Smooth muscle cell (in vitro differentiated cells): ENCODE data around the gene TMEM178B. TPM values are rescaled to one million over a fixed set of nuclear protein-coding genes. Genes with fewer than 3 reads are reported as not detected.

Source experiments
- DNase-seq: peaks from one replicate; lab custom pipeline; 2025; ENCODE audit not compliant: unreplicated experiment; lab: John Stamatoyannopoulos, UW
- H2AFZ ChIP-seq: fragments of 200-600 bp; sonication (generic); 2 replicates; pipeline ENCODE4 v1.6.0; 2016; ENCODE audit warnings: antibody characterized with exemption, low read depth, mild to moderate bottlenecking
- H3F3A ChIP-seq: fragments of 200-600 bp; sonication (generic); 2 replicates; pipeline ENCODE4 v1.6.0; 2017; ENCODE audit warnings: antibody characterized with exemption, low read depth
- H3K27ac ChIP-seq: fragments of 200-600 bp; sonication (generic); 2 replicates; pipeline ENCODE4 v1.5.1; 2016; ENCODE audit warnings: low read depth, mild to moderate bottlenecking
- H3K27me3 ChIP-seq: fragments of 200-600 bp; sonication (generic); 2 replicates; pipeline ENCODE4 v1.6.1; 2016; ENCODE audit warnings: low read depth, mild to moderate bottlenecking
- H3K36me3 ChIP-seq: fragments of 200-600 bp; sonication (generic); 2 replicates; pipeline ENCODE4 v1.5.1; 2016; ENCODE audit warnings: low read depth
- H3K4me1 ChIP-seq: fragments of 200-600 bp; sonication (generic); 2 replicates; pipeline ENCODE4 v1.5.1; 2016; ENCODE audit warnings: low read depth
- H3K4me2 ChIP-seq: fragments of 200-600 bp; sonication (generic); 2 replicates; pipeline ENCODE4 v1.6.0; 2016; ENCODE audit warnings: mild to moderate bottlenecking
- H3K4me3 ChIP-seq: fragments of 200-600 bp; sonication (generic); 2 replicates; pipeline ENCODE4 v1.5.1; 2016; ENCODE audit warnings: mild to moderate bottlenecking
- H3K79me2 ChIP-seq: fragments of 200-600 bp; sonication (generic); 2 replicates; pipeline ENCODE4 v1.6.0; 2016; ENCODE audit warnings: low read depth, mild to moderate bottlenecking
- H3K9ac ChIP-seq: fragments of 200-600 bp; sonication (generic); 2 replicates; pipeline ENCODE4 v1.6.0; 2016; ENCODE audit warnings: low read depth
- H3K9me3 ChIP-seq: fragments of 200-600 bp; sonication (generic); replicated peaks from 2 replicates; pipeline ENCODE4 v1.5.1; 2016; ENCODE audit warnings: low read depth
- H4K20me1 ChIP-seq: fragments of 200-600 bp; sonication (generic); 2 replicates; pipeline ENCODE4 v1.6.0; 2016; ENCODE audit warnings: low read depth
- whole genome bisulfite sequencing: methylation state at CpG from one replicate; pipeline ENCODE4 v1.1.7; 2016; ENCODE audit warnings: low lambda C conversion rate; 5-methylcytosine and 5-hydroxymethylcytosine counted together
- polyA plus RNA-seq: library from polyadenylated mRNA; unstranded; fragments of >200 nt; fragmentation: Nextera tagmentation; extraction: Ambion mirVana; gene quantifications from 2 replicates; pipeline ENCODE4 v1.2.1, GENCODE V29; 2016
- total RNA-seq: library from RNA; depleted of rRNA; stranded (reverse); fragments of >200 nt; gene quantifications from 2 replicates; pipeline ENCODE4 v1.2.3, GENCODE V29; 2014
- TF ChIP-seq, protein P1 (sequence below): fragments of 200-600 bp; sonication (generic); IDR thresholded peaks from 2 replicates; pipeline ENCODE4 v1.5.1; 2017; ENCODE audit warnings: borderline replicate concordance, mild to moderate bottlenecking, antibody characterized with exemption; ENCODE audit not compliant: insufficient read depth, poor library complexity, severe bottlenecking

The TMEM178B gene
- total and polyA plus RNA-seq, 2 experiments from 2014 or later = 0.72 TPM; not detected in 1

DNA sequence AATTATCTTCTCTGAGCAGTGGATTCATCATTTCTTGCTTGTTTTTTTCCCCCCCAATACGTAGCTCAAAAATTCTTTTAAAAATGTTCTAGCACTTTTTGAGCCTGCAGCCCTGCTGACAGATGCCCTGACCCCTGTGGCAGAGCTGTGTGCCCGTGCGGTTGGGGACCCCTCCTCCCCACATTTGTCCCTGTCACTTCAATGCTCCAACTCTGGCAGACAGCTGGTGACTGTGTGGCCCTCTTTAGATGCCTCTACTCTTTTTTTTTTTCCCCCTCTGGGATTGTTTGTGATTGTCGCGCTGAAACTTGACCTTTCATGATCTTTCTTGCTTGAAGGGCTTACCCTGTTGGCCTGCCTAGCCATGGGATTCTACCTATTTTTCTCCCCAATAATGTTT is 214.1 kb downstream of the TMEM178B start:
- H3K27ac ChIP-seq = no peak overlapping the region
- no peaks in the 10 kb centered on the region for H3K79me2 ChIP-seq
- H3K4me3 ChIP-seq = no peak overlapping the region
- no peaks in the 10 kb centered on the region for H4K20me1 ChIP-seq
- H3K9ac ChIP-seq = no peak overlapping the region
- 82% methylated on average over 5 of the region's 5 CpGs for WGBS
- TF ChIP-seq, protein P1, sequence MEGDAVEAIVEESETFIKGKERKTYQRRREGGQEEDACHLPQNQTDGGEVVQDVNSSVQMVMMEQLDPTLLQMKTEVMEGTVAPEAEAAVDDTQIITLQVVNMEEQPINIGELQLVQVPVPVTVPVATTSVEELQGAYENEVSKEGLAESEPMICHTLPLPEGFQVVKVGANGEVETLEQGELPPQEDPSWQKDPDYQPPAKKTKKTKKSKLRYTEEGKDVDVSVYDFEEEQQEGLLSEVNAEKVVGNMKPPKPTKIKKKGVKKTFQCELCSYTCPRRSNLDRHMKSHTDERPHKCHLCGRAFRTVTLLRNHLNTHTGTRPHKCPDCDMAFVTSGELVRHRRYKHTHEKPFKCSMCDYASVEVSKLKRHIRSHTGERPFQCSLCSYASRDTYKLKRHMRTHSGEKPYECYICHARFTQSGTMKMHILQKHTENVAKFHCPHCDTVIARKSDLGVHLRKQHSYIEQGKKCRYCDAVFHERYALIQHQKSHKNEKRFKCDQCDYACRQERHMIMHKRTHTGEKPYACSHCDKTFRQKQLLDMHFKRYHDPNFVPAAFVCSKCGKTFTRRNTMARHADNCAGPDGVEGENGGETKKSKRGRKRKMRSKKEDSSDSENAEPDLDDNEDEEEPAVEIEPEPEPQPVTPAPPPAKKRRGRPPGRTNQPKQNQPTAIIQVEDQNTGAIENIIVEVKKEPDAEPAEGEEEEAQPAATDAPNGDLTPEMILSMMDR = no peak
- no peaks in the 10 kb centered on the region for H3K9me3 ChIP-seq
- H3K4me1 ChIP-seq = no peaks in the 10 kb centered on the region
- no peak for DNase-seq
- no peak overlapping the region for H2AFZ ChIP-seq
- no peaks in the 10 kb centered on the region for H3K27me3 ChIP-seq
- no peaks in the 10 kb centered on the region for H3F3A ChIP-seq
- no peak overlapping the region for H3K4me2 ChIP-seq
- H3K36me3 ChIP-seq = no peaks in the 10 kb centered on the region

- Histone ChIP-seq H2AFZ (no peak overlapping the region), H3K27me3 (no peaks in the 10 kb centered on the region), H3K9me3 (no peaks in the 10 kb centered on the region), H4K20me1 (no peaks in the 10 kb centered on the region), H3K4me3 (no peak overlapping the region), H3K27ac (no peak overlapping the region), H3K79me2 (no peaks in the 10 kb centered on the region), H3K9ac (no peak overlapping the region), H3K36me3 (no peaks in the 10 kb centered on the region), H3F3A (no peaks in the 10 kb centered on the region), H3K4me2 (no peak overlapping the region), H3K4me1 (no peaks in the 10 kb centered on the region)
- TF ChIP-seq, protein P1 = no peak
- DNase-seq = no peak
- WGBS = 89% methylated on average over 7 of the region's 7 CpGs
These were observed 214.8 kb downstream of the TMEM178B start for GRCh38 chr7:141288626-141289025.

- Histone ChIP-seq H3K4me3 (no peak overlapping the region), H3K79me2 (no peaks in the 10 kb centered on the region), H3K9me3 (no peaks in the 10 kb centered on the region), H3F3A (no peaks in the 10 kb centered on the region), H3K27me3 (no peaks in the 10 kb centered on the region), H3K27ac (no peak overlapping the region), H3K36me3 (no peaks in the 10 kb centered on the region), H4K20me1 (no peaks in the 10 kb centered on the region), H2AFZ (no peak overlapping the region), H3K4me2 (no peak overlapping the region), H3K4me1 (no peaks in the 10 kb centered on the region), H3K9ac (no peak overlapping the region)
- TF ChIP-seq, protein P1 = no peak
- DNase-seq = no peak
- WGBS = 91% methylated on average over 8 of the region's 8 CpGs
These were observed 216.5 kb downstream of the TMEM178B start for GRCh38 chr7:141290365-141290764.

DNA sequence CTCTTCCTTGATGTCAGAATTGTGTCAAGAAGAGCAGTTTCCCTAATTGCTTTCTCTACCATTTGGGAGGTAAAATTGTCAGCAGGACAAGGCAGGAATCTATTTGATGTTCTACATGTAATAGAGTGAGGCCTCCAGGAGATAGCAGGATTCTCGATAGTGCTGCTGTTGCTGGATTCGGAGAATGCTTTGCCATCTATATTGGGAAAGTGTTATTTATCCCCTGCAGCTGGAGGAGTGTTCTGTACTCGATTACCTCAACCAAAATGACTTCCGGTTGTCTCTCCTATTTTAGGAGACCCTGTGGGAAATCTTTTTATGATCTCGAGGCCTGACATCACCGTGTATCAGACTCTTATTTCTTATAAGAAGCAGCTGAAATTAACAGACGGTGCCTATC is 217.1 kb downstream of the TMEM178B start:
- no peak for DNase-seq
- H3K4me3 ChIP-seq = no peak overlapping the region
- H3K27me3 ChIP-seq = no peaks in the 10 kb centered on the region
- no peak overlapping the region for H3K4me2 ChIP-seq
- no peak overlapping the region for H2AFZ ChIP-seq
- no peaks in the 10 kb centered on the region for H3F3A ChIP-seq
- TF ChIP-seq, protein P1 = no peak
- H3K9me3 ChIP-seq = no peaks in the 10 kb centered on the region
- H3K36me3 ChIP-seq = no peaks in the 10 kb centered on the region
- no peaks in the 10 kb centered on the region for H4K20me1 ChIP-seq
- H3K4me1 ChIP-seq = no peaks in the 10 kb centered on the region
- H3K9ac ChIP-seq = no peak overlapping the region
- no peak overlapping the region for H3K27ac ChIP-seq
- 90% methylated on average over 7 of the region's 7 CpGs for WGBS
- H3K79me2 ChIP-seq = no peaks in the 10 kb centered on the region
